Activated CD4-positive, alpha-beta T cell treated with anti-CD3 and anti-CD28 coated beads, Interleukin-2, amount 10 ng/mL, durations not matched to agents 24 days and 14 days (primary cell): ENCODE data around the gene POLE. TPM values are rescaled to one million over a fixed set of nuclear protein-coding genes. Genes with fewer than 3 reads are reported as not detected.
A peak's percentile ranks its signal among the peaks of the same experiment; 100 is the strongest.

Experiments
- DNase-seq: peaks from one replicate; pipeline ENCODE4 v3.0.0; 2022
- H3K27ac Mint-ChIP-seq: one replicate; pipeline ENCODE4 v1.8.0; 2022; ENCODE audit warnings: mild to moderate bottlenecking, mixed read lengths
- H3K27me3 Mint-ChIP-seq: one replicate; pipeline ENCODE4 v1.8.0; 2022; ENCODE audit warnings: mixed read lengths
- H3K36me3 Mint-ChIP-seq: one replicate; pipeline ENCODE4 v1.8.0; 2022; ENCODE audit warnings: low read depth, mild to moderate bottlenecking, mixed read lengths
- H3K4me1 Mint-ChIP-seq: one replicate; pipeline ENCODE4 v1.8.0; 2021; ENCODE audit warnings: mixed read lengths
- H3K4me3 Mint-ChIP-seq: one replicate; pipeline ENCODE4 v1.8.0; 2022; ENCODE audit warnings: mild to moderate bottlenecking, moderate library complexity, mixed read lengths
- H3K9me3 Mint-ChIP-seq: one replicate; pipeline ENCODE4 v1.8.0; 2021; ENCODE audit warnings: mixed read lengths
- intact Hi-C: fragments of 100-400 bp; cut with micrococcal nuclease; formaldehyde crosslinking; loops from one replicate; pipeline ENCODE4 v1.15.1; 2023
- total RNA-seq: library from RNA; stranded (reverse); gene quantifications from 2 replicates; pipeline ENCODE4 v1.2.3, GENCODE V29; 2022

POLE gene
- total RNA-seq, 1 donor from 2014 or later, result 180 TPM

DNA sequence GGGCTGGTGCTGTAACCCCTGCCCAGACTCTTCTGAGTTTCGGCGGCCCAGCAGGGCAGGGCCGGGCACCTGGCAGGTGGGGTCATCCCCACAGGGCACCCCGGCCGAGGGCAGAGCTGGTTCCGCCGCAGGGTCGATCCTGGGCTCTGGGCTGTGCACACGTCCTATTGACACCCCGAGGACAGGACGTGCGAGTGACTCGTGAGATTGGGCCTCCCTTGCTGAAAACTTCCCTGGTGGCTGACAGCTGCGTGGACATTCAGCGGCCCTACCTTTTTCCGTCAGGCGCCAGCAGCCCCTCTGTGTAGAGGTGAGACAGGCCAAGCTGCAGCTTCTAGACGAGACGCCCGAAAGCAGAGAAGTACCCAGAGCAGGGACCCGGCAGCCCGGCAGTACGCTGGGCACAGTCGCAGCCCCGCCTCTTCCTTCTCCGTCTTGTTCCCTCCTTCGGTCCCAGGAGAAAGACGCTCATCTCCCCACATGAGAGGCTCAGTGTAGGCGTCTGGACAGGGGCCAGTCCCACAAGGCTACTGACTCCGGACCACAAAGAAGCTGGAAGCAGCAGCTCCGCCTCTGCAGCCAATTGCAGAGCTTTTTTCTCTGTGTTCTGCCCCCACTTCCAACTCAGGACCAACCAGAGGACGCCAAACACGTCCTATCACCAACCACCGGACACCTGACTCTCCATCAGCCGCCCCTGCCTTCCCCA is 76.9 kb downstream of the POLE start, which contains the start of gene LRCOL1:
TSS of gene LRCOL1 (minus strand) at position 532 of the 709 bp plus-strand sequence. CDS start 4,331 bp downstream, outside the sequence.
- Mint-ChIP-seq H3K36me3 (no peaks in the 10 kb centered on the region), H3K27me3 (peaks cover 38% of the 10 kb centered on the region), H3K9me3 (no peaks in the 10 kb centered on the region), H3K27ac (no peak within 1 kb of the TSS), H3K4me1 (peaks cover 9% of the 10 kb centered on the region), H3K4me3 (no peak within 1 kb of the TSS)
- DNase-seq, result no peak
- intact Hi-C loops, result loop anchor here (10.0 kb wide), 1 partner anchor 455 kb away; no protein-coding TSS in a partner anchor

- Mint-ChIP-seq H3K4me3 (no peak overlapping the region), H3K9me3 (no peaks in the 10 kb centered on the region), H3K4me1 (peaks cover 4% of the 10 kb centered on the region), H3K27ac (no peak overlapping the region), H3K27me3 (peaks cover 40% of the 10 kb centered on the region), H3K36me3 (no peaks in the 10 kb centered on the region)
- DNase-seq, result no peak
- intact Hi-C loops, result no loop called here
These were observed 78.6 kb downstream of the POLE start for GRCh38 chr12:132608231-132609171.

DNA sequence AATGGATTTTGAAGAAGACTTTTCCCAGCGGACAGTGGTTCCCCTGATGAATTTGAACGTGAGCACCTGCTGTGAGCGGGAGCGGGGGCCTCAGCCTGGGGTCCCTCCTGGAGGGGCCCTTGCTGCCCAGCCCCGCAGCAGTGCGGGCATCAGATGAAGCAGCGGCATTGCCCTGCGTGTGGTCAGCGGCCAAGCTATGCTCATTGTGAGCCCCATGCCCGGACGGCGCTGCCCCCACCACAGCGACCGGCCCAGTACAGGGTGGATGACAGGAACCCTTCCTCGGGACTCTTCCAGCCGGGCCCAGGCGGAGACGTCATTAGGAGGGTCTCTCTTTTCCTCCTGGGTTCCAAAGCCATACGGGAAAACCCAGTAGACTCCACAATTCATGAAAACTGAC is 80.2 kb downstream of the POLE start:
- intact Hi-C loops, result no loop called here
- no peaks in the 10 kb centered on the region for H3K9me3 Mint-ChIP-seq
- no peak overlapping the region for H3K4me3 Mint-ChIP-seq
- H3K36me3 Mint-ChIP-seq, result no peaks in the 10 kb centered on the region
- no peak overlapping the region for H3K27ac Mint-ChIP-seq
- no peak for DNase-seq
- H3K27me3 Mint-ChIP-seq, result peaks cover 47% of the 10 kb centered on the region
- peaks cover 4% of the 10 kb centered on the region for H3K4me1 Mint-ChIP-seq

- H3K36me3 Mint-ChIP-seq, result no peaks in the 10 kb centered on the region
- DNase-seq, result no peak
- peaks cover 48% of the 10 kb centered on the region for H3K27me3 Mint-ChIP-seq
- no peak overlapping the region for H3K4me3 Mint-ChIP-seq
- intact Hi-C loops, result no loop called here
- H3K27ac Mint-ChIP-seq, result no peak overlapping the region
- no peaks in the 10 kb centered on the region for H3K9me3 Mint-ChIP-seq
- H3K4me1 Mint-ChIP-seq, result peaks cover 4% of the 10 kb centered on the region
These were observed 80.7 kb downstream of the POLE start for GRCh38 chr12:132606466-132606865.

DNA sequence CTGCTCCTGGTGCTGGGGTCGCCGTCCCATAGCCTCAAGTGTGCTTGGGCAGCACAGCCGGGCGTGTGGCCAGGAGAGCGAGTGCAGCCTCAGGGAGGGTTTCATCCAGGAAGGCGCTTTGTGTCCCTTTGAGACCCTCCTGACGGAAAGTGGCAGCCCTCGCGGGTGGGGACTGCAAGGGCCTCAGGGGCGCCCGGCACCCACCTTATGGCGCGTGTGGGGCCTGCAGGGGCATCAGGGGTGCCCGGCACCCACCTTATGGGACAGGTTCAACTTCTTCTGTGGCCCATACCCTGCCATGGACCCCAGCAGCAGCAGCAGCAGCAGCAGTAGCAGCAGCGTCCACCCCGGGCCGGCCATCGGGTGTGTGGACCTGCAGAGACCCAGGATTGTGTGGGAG is 81.2 kb downstream of the POLE start:
- H3K36me3 Mint-ChIP-seq, result no peaks in the 10 kb centered on the region
- DNase-seq, result no peak
- H3K4me1 Mint-ChIP-seq, result peaks cover 7% of the 10 kb centered on the region
- no peak overlapping the region for H3K4me3 Mint-ChIP-seq
- H3K27me3 Mint-ChIP-seq, result peaks cover 50% of the 10 kb centered on the region
- H3K9me3 Mint-ChIP-seq, result no peaks in the 10 kb centered on the region
- no peak overlapping the region for H3K27ac Mint-ChIP-seq
- intact Hi-C loops, result no loop called here

DNA sequence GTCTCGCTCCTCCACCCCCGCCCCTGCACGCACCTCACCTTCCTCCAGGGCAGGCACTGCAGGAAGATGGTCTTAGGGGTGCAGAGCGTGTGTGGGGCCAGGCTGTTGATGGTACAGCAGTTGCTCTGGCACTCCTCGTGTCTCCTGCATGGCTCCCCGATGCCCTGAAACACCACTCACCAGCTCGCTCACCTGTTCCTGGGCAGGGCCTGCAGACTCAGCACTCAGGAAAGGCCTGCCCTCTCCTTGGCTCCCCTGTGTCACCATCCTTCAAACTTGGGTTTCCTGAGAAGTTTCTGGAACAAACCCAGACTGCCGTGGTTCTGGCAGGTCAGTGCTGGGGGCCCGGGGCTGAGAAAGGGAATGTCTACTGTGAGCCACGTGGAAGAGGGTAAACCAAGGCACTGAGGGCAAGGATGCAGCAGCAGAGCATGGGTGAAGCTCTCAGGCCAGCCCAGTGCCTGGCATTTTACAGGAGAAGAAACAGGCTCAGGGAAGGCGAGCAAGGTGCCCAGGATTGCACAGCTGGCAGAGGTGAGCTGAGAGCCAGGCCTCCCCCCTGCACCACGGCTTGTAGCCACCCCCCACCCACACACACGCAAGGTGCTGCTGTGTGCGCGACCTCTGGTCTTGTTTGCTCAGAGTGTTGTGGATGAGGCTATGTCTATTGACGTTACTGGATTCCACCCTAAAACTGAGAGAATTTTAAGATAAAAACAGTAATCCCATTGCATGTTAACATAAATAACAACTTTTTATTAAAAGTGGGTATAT is 82.3 kb downstream of the POLE start:
- Mint-ChIP-seq H3K27ac (no peak overlapping the region), H3K9me3 (no peaks in the 10 kb centered on the region), H3K4me3 (no peak overlapping the region), H3K36me3 (no peaks in the 10 kb centered on the region), H3K27me3 (peaks cover 50% of the 10 kb centered on the region), H3K4me1 (peaks cover 8% of the 10 kb centered on the region)
- intact Hi-C loops, result no loop called here
- no peak for DNase-seq

GRCh38 chr12:132604151-132604618 is 83.0 kb downstream of the POLE start:
- no peaks in the 10 kb centered on the region for H3K36me3 Mint-ChIP-seq
- no peak overlapping the region for H3K27ac Mint-ChIP-seq
- intact Hi-C loops, result no loop called here
- H3K9me3 Mint-ChIP-seq, result no peaks in the 10 kb centered on the region
- no peak for DNase-seq
- peaks cover 51% of the 10 kb centered on the region for H3K27me3 Mint-ChIP-seq
- H3K4me3 Mint-ChIP-seq, result no peak overlapping the region
- H3K4me1 Mint-ChIP-seq, result peaks cover 8% of the 10 kb centered on the region

DNA sequence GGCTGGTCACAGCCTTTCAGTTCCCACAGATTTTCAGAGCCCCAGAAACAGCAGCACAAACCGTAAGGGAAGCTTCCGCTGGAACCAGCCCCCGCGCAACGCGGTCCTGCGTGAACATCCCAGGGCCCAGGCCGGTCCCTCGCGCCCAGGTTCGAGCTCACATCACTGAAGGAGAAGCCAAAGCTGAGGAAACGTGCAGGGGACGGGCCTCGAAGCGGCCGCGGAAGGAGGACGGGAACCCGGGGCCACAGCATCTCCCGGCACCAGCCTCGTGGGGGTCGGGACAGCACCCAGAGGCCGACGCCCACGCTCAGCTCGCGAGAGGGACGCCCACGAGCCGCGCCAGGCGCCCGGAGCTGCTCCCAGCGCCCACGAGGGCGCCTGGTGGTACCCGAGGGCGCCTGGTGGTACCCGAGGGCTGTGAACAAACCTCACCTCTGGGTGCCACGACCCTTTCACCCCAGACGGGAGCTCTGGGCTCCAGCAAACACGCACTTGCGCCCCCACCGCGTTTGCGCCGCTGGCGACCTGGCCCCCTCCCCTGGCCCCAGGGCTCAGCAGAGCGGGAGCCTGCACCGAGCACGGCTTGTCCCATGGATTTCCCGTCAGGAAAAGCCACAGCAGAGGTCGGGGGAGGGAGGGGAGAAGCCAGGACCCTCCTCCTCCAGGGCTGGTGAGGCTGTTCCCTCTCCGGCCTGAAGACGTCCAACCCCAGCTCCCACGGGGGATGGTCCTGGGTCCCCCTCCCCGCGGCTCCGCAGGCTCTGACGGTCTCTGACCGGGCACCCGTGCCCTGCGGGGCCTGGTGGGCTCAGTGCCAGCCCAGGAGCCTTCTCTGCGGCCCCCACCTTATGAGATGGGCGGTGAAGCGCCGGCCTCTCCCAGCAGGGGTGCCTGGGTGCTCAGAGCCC is 83.6 kb downstream of the POLE start:
- H3K4me1 Mint-ChIP-seq, result peaks cover 12% of the 10 kb centered on the region
- H3K36me3 Mint-ChIP-seq, result no peaks in the 10 kb centered on the region

DNA sequence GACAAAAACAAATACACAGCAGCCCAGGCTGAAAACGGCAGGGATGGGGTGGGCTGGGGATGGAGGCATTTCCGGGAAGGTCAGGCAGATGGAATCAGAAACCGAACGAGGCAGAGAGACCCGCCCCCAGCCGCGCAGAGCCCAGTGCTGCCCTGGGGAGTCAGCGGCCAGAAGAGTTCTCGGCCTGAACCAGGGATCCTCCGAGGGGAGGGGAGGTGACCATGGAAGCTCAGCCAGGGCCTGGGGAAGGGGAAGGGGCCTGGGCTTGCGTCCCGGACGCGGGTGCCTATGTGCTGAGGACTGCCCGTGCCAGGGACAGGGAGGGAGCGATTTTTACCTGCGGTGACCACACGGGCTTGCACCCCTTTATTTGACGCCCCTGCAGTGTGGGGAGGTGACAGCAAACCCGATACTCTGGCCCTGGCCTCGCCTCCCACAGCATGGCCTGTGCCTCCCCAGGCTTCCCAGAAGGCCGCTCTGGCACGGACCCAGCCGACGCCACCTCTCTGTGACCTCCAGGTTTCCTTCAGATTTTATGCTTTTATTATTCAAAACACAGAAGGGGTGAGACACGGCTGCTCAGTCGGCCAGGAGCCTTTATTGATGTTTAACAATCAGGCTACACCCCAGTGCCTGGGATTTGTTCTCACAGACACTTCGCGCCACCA is 84.4 kb downstream of the POLE start:
- intact Hi-C loops, result no loop called here
- Mint-ChIP-seq H3K4me1 (peaks cover 11% of the 10 kb centered on the region), H3K27ac (no peak overlapping the region), H3K9me3 (no peaks in the 10 kb centered on the region), H3K36me3 (no peaks in the 10 kb centered on the region), H3K27me3 (peaks cover 50% of the 10 kb centered on the region), H3K4me3 (no peak overlapping the region)
- no peak for DNase-seq

More for the DNA sequence above, 83.6 kb downstream of the POLE start:
- H3K4me3 Mint-ChIP-seq, result no peak overlapping the region
- H3K27ac Mint-ChIP-seq, result no peak overlapping the region
- H3K27me3 Mint-ChIP-seq, result peaks cover 54% of the 10 kb centered on the region
- intact Hi-C loops, result no loop called here
- H3K9me3 Mint-ChIP-seq, result no peaks in the 10 kb centered on the region
- DNase-seq, result no peak

- intact Hi-C loops, result loop anchor here (2.0 kb wide), 1 partner anchor 13 kb away; no protein-coding TSS in a partner anchor
- peaks cover 14% of the 10 kb centered on the region for H3K4me1 Mint-ChIP-seq
- H3K27ac Mint-ChIP-seq, result no peak overlapping the region
- H3K27me3 Mint-ChIP-seq, result peaks cover 50% of the 10 kb centered on the region
- H3K4me3 Mint-ChIP-seq, result peak overlapping the region; percentile 79
- H3K36me3 Mint-ChIP-seq, result no peaks in the 10 kb centered on the region
- DNase-seq, result no peak
- H3K9me3 Mint-ChIP-seq, result no peaks in the 10 kb centered on the region
These were observed 85.8 kb downstream of the POLE start for GRCh38 chr12:132601171-132601883.

DNA sequence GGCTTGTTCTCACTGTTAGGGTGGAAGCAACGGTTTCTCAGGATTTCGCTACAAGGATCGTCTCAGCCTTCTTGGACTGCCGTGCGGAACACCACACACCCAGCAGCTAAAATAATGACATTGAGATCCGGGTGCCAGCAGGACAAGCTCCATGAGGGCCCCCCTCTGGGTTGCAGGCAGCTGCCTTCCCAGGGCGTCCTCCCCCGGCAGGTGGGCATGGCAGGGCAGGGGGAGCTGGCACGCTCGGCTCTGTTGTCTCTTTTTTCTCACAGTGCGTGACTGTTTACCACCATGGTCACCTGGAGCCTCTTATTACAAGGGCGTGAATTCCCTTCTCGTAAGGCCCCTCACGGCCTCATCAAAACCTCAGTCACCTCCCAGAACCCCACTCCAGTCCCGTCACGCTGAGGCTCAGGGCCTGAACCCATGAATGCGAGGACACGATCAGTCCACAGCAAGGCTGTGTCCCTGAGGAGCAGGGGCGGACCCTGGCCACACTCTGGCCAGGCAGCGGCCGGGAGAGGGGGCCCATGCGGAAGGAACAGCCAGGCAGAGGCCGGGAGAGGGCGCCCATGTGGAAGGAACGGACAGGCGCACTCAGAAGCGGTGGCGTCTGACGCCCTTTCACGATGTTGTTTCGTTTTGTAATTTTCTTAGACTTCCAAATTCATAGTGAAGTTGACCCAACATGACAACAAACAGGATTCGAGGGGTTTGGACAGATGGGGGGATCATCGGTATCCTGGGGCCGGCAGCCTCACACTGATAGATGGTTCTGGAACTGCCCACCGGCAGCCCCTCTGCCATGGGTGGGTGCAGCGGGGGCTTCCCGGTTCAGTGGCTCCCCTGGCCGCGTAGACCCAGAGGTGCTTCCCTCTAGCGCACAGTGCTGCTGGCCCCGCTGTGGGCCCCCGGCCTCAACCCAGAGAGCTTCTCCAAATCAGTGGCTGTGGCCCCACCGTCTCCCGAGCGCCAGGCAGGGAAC is 86.8 kb downstream of the POLE start:
- H3K27me3 Mint-ChIP-seq, result peaks cover 51% of the 10 kb centered on the region
- H3K36me3 Mint-ChIP-seq, result no peaks in the 10 kb centered on the region
- H3K4me1 Mint-ChIP-seq, result peaks cover 14% of the 10 kb centered on the region
- no peak overlapping the region for H3K27ac Mint-ChIP-seq
- no peaks in the 10 kb centered on the region for H3K9me3 Mint-ChIP-seq
- intact Hi-C loops, result loop anchor here (2.0 kb wide), 1 partner anchor 14 kb away; no protein-coding TSS in a partner anchor
- DNase-seq, result peak; percentile 78
- H3K4me3 Mint-ChIP-seq, result peak overlapping the region; percentile 79
